ENCODE data around the gene C2orf69. TPM values are rescaled to one million over a fixed set of nuclear protein-coding genes. Genes with fewer than 3 reads are reported as not detected.

Gene C2orf69
- total and polyA plus RNA-seq, 2 of the 8 experiments (the other 6 are each of a cell fraction or from before 2014, with no cell fraction given): 3.9 to 32.0 TPM

DNA sequence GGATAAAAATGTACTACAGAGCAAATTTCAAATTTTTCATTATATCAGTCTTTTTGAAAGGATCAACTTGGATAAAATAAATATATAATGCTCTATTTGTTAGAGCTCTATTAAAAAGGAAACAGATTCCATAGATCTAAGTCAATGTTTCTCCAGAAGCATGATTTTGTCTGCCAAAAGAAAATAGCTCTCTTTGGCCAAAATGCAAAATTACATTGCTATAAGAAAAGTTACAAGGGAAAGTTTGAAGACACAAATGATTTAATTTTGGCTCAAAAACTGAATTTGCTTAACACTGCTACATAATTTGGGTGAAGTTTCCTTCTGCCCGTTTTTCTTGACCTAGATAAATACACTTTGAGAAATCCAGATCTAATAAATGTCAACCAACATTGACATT, 15.7 kb downstream of the C2orf69 start:
- WGBS, 2 experiments (ENCODE audit: extremely low coverage in 1 of 2, insufficient coverage in 1 of 2, insufficient read length in 1 of 2, insufficient replicate concordance in 2 of 2, low coverage in 1 of 2, low lambda C conversion rate in 2 of 2, missing lambda C conversion rate in 1 of 2): 80% methylated on average over 1 of the region's 1 CpG; no CpG with 5 or more reads in 1 of the 2 experiments
- H3K4ac ChIP-seq (replicated peaks; ENCODE audit: insufficient read length, low read depth, low read length): no peak overlapping the region
- no peak overlapping the region for H3K18ac ChIP-seq (ENCODE audit: extremely low read depth, low read length)
- H3K79me2 ChIP-seq (ENCODE audit: control insufficient read depth in 1 of 2, insufficient read depth in 2 of 2, low read length in 2 of 2): peaks cover 0 to 52% of the 10 kb centered on the region in 2 experiments; a peak in 2 of 4 replicates
- no peak overlapping the region for H4K91ac ChIP-seq (replicated peaks; ENCODE audit: insufficient read length, low read length)
- H2BK5ac ChIP-seq (ENCODE audit: low read depth, low read length): no peak overlapping the region
- no peak overlapping the region for H2BK20ac ChIP-seq (ENCODE audit: low read length)
- no peak overlapping the region for H2BK120ac ChIP-seq (replicated peaks; ENCODE audit: low read depth, low read length)
- H4K20me1 ChIP-seq (replicated peaks in 1 of 2; ENCODE audit: control insufficient read depth in 1 of 2, insufficient read depth in 2 of 2, low read length in 2 of 2): peaks cover 3 to 5% of the 10 kb centered on the region in 2 experiments
- FAIRE-seq: peak; percentile 71
- peaks cover 2% of the 10 kb centered on the region; the same call in 1 of the 2 replicates for H3K79me1 ChIP-seq (ENCODE audit: low read depth, low read length)
- no peak overlapping the region for H3K4me3 ChIP-seq (ENCODE audit: extremely low read depth in 1 of 4, insufficient read depth in 2 of 4, low read depth in 3 of 4, low read length in 4 of 4)
- no peak overlapping the region for H3K23ac ChIP-seq (ENCODE audit: insufficient read length)
- peaks cover 0 to 46% (median 5%) of the 10 kb centered on the region in 4 experiments; a peak in 4 of 8 replicates for H3K36me3 ChIP-seq (ENCODE audit: control insufficient read depth in 2 of 4, insufficient read depth in 4 of 4, low read length in 3 of 4)
- no peak overlapping the region for H3K27ac ChIP-seq (ENCODE audit: low read depth, low read length)
- TF ChIP-seq TCF12 (IDR thresholded peaks at IDR 0.05; ENCODE audit: low read depth, low read length) (no peak), RBBP5 (IDR thresholded peaks at IDR 0.05; ENCODE audit: borderline replicate concordance, low read depth, low read length) (no peak), CHD1 (IDR thresholded peaks at IDR 0.05; ENCODE audit: low read depth, low read length) (no peak)
- TF ChIP-seq, protein P1, sequence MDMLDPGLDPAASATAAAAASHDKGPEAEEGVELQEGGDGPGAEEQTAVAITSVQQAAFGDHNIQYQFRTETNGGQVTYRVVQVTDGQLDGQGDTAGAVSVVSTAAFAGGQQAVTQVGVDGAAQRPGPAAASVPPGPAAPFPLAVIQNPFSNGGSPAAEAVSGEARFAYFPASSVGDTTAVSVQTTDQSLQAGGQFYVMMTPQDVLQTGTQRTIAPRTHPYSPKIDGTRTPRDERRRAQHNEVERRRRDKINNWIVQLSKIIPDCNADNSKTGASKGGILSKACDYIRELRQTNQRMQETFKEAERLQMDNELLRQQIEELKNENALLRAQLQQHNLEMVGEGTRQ (IDR thresholded peaks at IDR 0.05; ENCODE audit: low read length): no peak
- no peak overlapping the region for H3K56ac ChIP-seq (replicated peaks; ENCODE audit: insufficient read length, low read depth, low read length)
- ChIA-PET POLR2A (ENCODE audit: partially characterized antibody) (interaction anchor here (0.6 to 1.5 kb wide), 4 partner anchors 8 to 22 kb away, joined by 3 to 5 read pairs (median 4); partner anchors contain the start of gene C2orf69), CTCF (ENCODE audit: partially characterized antibody) (interaction anchor here (1.0 to 1.7 kb wide), 3 partner anchors 14 to 456 kb away, joined by 3 to 4 read pairs (median 4); no protein-coding TSS in a partner anchor)
- peaks cover 0 to 8% (median 0%) of the 10 kb centered on the region in 4 experiments; a peak in 3 of 7 replicates for H3K4me1 ChIP-seq (replicated peaks in 1 of 4; ENCODE audit: control insufficient read depth in 3 of 4, insufficient read depth in 4 of 4, low read length in 3 of 4)
- no peaks in the 10 kb centered on the region for H3K23me2 ChIP-seq (ENCODE audit: low read depth, low read length)
- H2BK12ac ChIP-seq (ENCODE audit: low read depth, low read length): no peak overlapping the region
- no peak for DNase-seq (ENCODE audit: low read depth in 1 of 2, low spot score in 2 of 2)
- no peaks in the 10 kb centered on the region for H3K9me3 ChIP-seq (ENCODE audit: insufficient read depth in 2 of 2, low read depth in 1 of 2, low read length in 1 of 2)
- H3K27me3 ChIP-seq (replicated peaks in 1 of 4; ENCODE audit: control insufficient read depth in 3 of 4, extremely low read depth in 1 of 4, insufficient read depth in 3 of 4, low read length in 3 of 4): no peaks in the 10 kb centered on the region
- no peak overlapping the region for H2BK15ac ChIP-seq (ENCODE audit: low read length)
- no peak overlapping the region for H3K4me2 ChIP-seq (ENCODE audit: insufficient read depth in 1 of 2, low read depth in 2 of 2, low read length in 2 of 2)
- no peak overlapping the region for H3K9ac ChIP-seq (replicated peaks in 1 of 4; ENCODE audit: extremely low read depth in 1 of 4, low read depth in 3 of 4, low read length in 3 of 4)
- H2AK5ac ChIP-seq (ENCODE audit: low read depth, low read length): no peak overlapping the region
- no peak overlapping the region for H3K14ac ChIP-seq (ENCODE audit: insufficient read length)
- no peak overlapping the region for H4K8ac ChIP-seq (ENCODE audit: extremely low read depth, insufficient read depth, low read length)
- H2AFZ ChIP-seq (ENCODE audit: low read length): no peak overlapping the region
- peak overlapping the region; percentile 66 for H4K5ac ChIP-seq (ENCODE audit: insufficient read length, low read depth, low read length)

All from H1 (cell line).